ENCODE results near the gene CLN3.
"Not testable (repeated sequence)": the region's sequence is repeated elsewhere in the genome, so short reads cannot be mapped to it uniquely, and the experiment has no call there.

Gene CLN3

DNA sequence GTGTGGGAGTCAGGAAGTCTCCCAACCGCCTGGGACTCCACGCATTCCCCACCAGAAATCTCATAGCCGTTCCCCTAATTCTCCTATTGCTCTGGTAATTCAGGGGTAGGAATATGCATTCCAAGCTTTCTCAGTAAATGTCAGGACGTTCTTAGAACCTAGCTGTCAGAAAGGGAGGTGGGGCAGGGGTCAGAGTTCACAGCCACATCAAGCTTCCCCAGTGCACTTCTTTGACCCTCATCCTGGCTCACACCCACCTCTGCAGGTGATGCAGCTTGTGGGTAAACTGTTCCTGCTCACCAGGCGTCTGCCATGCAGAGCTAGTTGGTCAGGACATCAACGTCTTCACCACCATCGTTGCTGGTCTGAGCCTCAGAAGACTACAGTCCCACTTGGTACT lies 28.8 kb upstream of the CLN3 start:
- no peak overlapping the region for H3K4me3 ChIP-seq (ENCODE audit: low read length)
- peak; percentile 17 for DNase-seq (ENCODE audit: low read depth, low spot score)

GRCh38 chr16:28514246-28514645 lies 22.4 kb upstream of the CLN3 start:
- no peak for DNase-seq (ENCODE audit: low read depth, low spot score)
- H3K4me3 ChIP-seq (ENCODE audit: low read length): no peak overlapping the region

- no peak overlapping the region for H3K4me3 ChIP-seq (ENCODE audit: low read length)
- DNase-seq (ENCODE audit: low read depth, low spot score): no peak
Observed at GRCh38 chr16:28513484-28514181, 21.8 kb upstream of the CLN3 start.

GRCh38 chr16:28511801-28512789 lies 20.2 kb upstream of the CLN3 start:
- no peak for DNase-seq (ENCODE audit: low read depth, low spot score)
- no peak overlapping the region for H3K4me3 ChIP-seq (ENCODE audit: low read length)

- DNase-seq (ENCODE audit: low read depth, low spot score): no peak
- H3K4me3 ChIP-seq (ENCODE audit: low read length): no peak overlapping the region
Observed at GRCh38 chr16:28511031-28511430, 19.2 kb upstream of the CLN3 start.

GRCh38 chr16:28505489-28506137 lies 13.7 kb upstream of the CLN3 start:
- H3K4me3 ChIP-seq (ENCODE audit: low read length): no peak overlapping the region
- DNase-seq (ENCODE audit: low read depth, low spot score): no peak

DNA sequence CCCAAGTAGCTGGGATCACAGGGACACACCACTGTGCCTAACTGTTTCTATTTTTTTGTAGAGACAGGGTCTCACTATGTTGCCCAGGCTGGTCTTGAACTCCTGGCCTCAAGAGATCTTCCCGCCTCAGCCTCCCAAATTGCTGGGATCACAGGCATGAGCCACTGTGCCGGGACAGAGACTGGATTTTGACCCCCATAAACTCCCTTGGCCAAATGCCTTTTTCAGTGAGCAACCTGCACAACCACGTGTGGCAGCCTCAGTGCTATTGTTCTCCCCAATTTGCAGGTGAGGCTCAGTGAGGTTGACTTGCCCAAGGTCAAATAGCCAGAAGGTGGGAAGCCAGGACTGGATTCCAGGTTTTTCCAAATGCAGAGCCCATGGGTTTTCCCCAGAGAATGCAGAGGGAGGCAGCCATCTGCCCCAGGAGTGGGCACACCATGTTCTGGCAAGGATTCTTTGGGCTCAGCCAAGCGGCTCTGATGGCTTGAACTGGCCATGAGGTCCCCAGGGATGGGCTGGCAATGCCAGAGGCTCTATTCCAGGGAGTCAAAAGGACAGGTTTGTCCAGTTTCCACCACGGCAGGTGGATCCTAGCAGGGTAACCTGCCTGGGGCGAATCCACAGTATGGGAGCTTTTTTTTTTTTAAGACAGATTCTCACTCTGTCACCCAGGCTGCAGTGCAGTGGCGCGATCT lies 13.0 kb upstream of the CLN3 start:
- no peak overlapping the region for H3K4me3 ChIP-seq (ENCODE audit: low read length)
- DNase-seq (ENCODE audit: low read depth, low spot score): no peak

GRCh38 chr16:28503470-28504259 lies 11.8 kb upstream of the CLN3 start:
- no peak for DNase-seq (ENCODE audit: low read depth, low spot score)

DNA sequence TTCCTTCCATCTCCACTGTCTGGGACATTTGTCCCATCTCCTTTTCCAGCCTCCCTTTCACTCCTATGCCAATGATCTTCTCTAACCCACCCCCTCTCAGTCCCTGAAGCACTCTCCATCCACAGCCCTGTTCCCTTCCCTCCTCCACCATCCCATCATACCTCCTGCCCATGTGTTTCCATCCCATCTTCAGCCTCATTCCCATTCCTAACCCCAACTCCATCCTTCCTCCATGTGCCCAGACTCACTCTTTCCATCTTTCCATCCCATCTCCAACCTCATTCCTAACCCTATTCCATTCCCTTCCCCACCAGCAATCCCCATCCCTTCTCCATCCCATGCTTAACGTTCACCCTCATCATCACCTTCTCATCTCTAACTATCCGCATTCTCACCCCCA lies 10.4 kb upstream of the CLN3 start:
- DNase-seq (ENCODE audit: low read depth, low spot score): no peak
- H3K4me3 ChIP-seq (ENCODE audit: low read length): no peak overlapping the region

More at GRCh38 chr16:28503470-28504259, 11.8 kb upstream of the CLN3 start:
- H3K4me3 ChIP-seq (ENCODE audit: low read length): no peak overlapping the region

DNA sequence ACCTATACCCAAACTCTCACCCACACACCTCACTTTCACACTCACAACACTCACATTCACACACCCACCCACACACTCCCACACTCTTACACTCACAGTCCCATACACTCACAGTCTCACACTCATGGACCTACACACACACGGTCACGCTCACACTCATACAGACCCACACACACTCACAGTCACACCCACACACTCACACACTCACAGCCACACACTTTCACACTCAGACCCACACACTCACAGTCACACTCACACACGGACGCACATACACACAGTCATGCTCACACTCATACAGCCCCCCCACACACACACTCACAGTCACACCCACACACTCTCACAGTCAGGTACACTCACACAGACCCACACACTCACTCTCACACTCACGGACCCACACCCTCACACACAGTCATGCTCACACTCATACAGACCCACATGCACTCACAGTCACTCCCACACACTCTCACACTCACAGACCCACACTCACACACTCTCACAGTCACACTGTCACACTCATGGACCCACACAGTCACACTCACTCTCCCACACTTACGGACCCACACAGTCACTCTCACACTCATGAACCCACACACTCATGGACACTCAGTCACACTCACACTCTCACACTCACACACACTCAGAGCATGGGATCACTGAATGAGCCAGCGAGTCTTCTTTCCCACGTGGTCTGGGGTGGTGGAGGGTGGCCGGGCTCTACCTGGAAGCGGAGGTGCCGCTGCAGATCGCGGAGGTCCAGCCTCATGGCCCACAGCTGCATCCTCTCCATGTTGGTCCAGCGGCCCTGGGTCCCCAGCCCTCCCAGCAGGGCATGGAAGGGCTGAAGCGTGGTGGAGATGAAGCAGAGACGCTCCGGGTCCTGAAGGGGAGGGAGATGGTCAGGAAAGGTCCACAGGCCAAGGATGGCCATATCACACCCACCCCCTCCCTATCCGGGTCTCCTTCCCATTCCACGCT lies 9.7 kb upstream of the CLN3 start:
- H3K4me3 ChIP-seq (ENCODE audit: low read length): no peak overlapping the region

GRCh38 chr16:28500476-28501180 lies 8.8 kb upstream of the CLN3 start:
- H3K4me3 ChIP-seq (ENCODE audit: low read length); DNase-seq (ENCODE audit: low read depth, low spot score): not testable (repeated sequence)

More for the DNA sequence above, 9.7 kb upstream of the CLN3 start:
- no peak for DNase-seq (ENCODE audit: low read depth, low spot score)

DNA sequence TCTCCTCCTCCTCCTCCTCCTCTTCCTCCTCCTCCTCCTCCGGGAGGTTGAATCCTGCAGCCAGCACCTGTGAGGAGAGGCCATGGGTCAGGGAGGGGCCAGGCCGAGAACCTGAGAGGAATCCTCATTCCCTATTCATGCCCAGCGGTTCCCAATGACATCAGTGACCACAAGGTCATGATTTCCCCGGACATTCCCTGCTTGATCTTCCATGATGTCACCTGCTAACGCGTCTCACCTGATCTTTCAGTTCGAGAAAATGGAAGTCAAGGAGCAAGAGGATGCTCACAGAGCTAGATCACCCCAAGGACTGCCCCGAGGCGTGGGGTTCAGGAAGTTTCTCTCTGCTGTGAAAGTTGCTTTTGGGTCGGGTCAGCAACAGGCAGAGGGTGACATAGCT lies 8.0 kb upstream of the CLN3 start:
- DNase-seq (ENCODE audit: low read depth, low spot score): no peak
- H3K4me3 ChIP-seq (ENCODE audit: low read length): no peak overlapping the region

GRCh38 chr16:28498666-28499381 lies 7.0 kb upstream of the CLN3 start:
- H3K4me3 ChIP-seq (ENCODE audit: low read length): no peak overlapping the region
- DNase-seq (ENCODE audit: low read depth, low spot score): no peak

DNA sequence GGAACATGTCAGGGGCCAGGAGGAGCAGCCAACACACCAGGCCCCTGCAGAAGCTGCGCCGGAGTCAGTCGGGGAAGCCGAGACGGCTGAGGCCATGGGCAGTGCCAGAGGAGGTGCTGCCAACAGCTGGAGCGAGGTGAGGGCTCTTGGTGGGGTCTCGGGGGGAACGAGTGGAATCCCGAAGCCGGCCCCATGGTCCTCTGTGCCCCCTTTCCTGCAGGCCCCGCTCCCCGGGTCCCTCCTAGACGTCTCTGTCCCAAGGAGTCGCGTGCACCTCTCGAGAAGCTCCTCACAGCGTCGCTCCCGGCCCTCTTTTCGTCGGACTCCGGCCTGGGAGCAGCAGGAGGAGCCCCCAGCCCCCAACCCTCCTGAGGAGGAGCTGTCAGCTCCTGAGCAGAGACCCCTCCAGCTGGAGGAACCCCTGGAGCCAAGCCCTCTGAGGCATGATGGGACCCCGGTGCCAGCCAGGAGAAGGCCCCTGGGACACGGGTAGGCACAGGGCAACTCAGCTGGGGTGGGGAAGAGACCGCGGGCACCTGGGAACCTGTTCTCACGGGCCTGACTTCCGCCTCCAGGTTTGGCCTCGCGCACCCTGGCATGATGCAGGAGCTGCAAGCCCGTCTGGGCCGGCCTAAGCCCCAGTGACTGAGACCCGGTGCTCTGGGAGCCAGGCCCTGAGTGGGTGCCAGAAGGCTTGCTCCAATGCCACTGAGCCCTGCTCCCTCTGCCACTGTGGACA lies 6.2 kb upstream of the CLN3 start:
- no peak overlapping the region for H3K4me3 ChIP-seq (ENCODE audit: low read length)
- DNase-seq (ENCODE audit: low read depth, low spot score): no peak

GRCh38 chr16:28497386-28497785 lies 5.5 kb upstream of the CLN3 start:
- DNase-seq (ENCODE audit: low read depth, low spot score): no peak
- no peak overlapping the region for H3K4me3 ChIP-seq (ENCODE audit: low read length)

DNA sequence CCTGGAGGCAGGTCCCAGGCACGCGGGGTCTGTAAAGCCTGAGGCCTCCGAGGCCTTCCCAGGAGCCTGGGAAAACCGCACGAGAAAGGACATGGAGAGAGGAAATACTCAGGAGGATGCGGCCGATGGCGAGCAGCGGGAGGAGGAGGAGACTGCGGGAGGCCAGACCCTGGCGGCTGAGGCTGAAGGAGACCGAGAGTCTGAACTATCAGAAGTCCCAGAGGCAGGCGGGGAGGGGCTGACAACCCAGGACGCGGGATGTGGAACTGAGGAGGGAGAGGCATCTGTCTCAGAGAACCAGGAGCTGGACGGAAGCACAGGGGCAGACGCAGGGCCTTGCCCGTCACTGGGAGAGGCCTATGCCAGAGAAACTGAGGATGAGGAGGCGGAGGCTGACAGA lies 5.0 kb upstream of the CLN3 start:
- DNase-seq (ENCODE audit: low read depth, low spot score): no peak
- H3K4me3 ChIP-seq (ENCODE audit: low read length): no peak overlapping the region
